HS-27A (cell line): Measurements from ENCODE around the gene ZNF428.
"Not testable (repeated sequence)": the region's sequence is repeated elsewhere in the genome, so short reads cannot be mapped to it uniquely, and the experiment has no call there.

Experiments
- DNase-seq: peaks from one replicate; pipeline ENCODE4 v3.0.0-alpha.2; 2012; ENCODE audit warnings: low read depth, missing footprints

The ZNF428 gene

GRCh38 chr19:43616954-43617353 is 2.5 kb downstream of the ZNF428 start:
- no peak for DNase-seq

GRCh38 chr19:43616306-43616705 is 3.1 kb downstream of the ZNF428 start:
- no peak for DNase-seq

GRCh38 chr19:43612374-43612773 is 7.1 kb downstream of the ZNF428 start:
- DNase-seq, result no peak

- DNase-seq, result no peak
These were observed 7.6 kb downstream of the ZNF428 start, which contains the start of gene SRRM5 for GRCh38 chr19:43611788-43612187. SRRM5 (plus strand) TSS chr19:43612088; CDS start chr19:43612122, 34 bp downstream.

GRCh38 chr19:43610493-43610892 is 8.9 kb downstream of the ZNF428 start:
- DNase-seq, result no peak

GRCh38 chr19:43609872-43610271 is 9.6 kb downstream of the ZNF428 start:
- DNase-seq, result no peak

- DNase-seq, result no peak
These were observed 11.9 kb downstream of the ZNF428 start for GRCh38 chr19:43607238-43608205.

GRCh38 chr19:43606569-43607229 is 12.7 kb downstream of the ZNF428 start:
- no peak for DNase-seq

GRCh38 chr19:43605875-43606568 is 13.4 kb downstream of the ZNF428 start:
- no peak for DNase-seq

GRCh38 chr19:43600326-43600725 is 19.1 kb downstream of the ZNF428 start:
- DNase-seq, result not testable (repeated sequence)

- DNase-seq, result no peak
These were observed 19.7 kb downstream of the ZNF428 start for GRCh38 chr19:43599635-43600295.

- DNase-seq, result no peak
These were observed 20.8 kb downstream of the ZNF428 start for GRCh38 chr19:43598445-43599240.

- DNase-seq, result no peak
These were observed 21.6 kb downstream of the ZNF428 start for GRCh38 chr19:43597876-43598275.

GRCh38 chr19:43596842-43597461 is 22.5 kb downstream of the ZNF428 start:
- no peak for DNase-seq

- DNase-seq, result peak; percentile 100
These were observed 23.2 kb downstream of the ZNF428 start, which contains the start of the genes IRGQ and ZNF576 for GRCh38 chr19:43595999-43596841. IRGQ (minus strand) TSS chr19:43596134; CDS start chr19:43595338, 796 bp downstream. ZNF576 (plus strand) TSS chr19:43596595; CDS start chr19:43597109, 514 bp downstream.

- no peak for DNase-seq
These were observed 23.8 kb downstream of the ZNF428 start for GRCh38 chr19:43595605-43595998.

GRCh38 chr19:43594710-43595604 is 24.5 kb downstream of the ZNF428 start:
- no peak for DNase-seq

- no peak for DNase-seq
These were observed 25.2 kb downstream of the ZNF428 start for GRCh38 chr19:43594081-43594697.
